Measurements from ENCODE around the gene TRAPPC11. TPM values are rescaled to one million over a fixed set of nuclear protein-coding genes. Genes with fewer than 3 reads are reported as not detected.

TRAPPC11 gene
- total RNA-seq, 1 experiment from 2014 or later = 32.2 TPM

DNA sequence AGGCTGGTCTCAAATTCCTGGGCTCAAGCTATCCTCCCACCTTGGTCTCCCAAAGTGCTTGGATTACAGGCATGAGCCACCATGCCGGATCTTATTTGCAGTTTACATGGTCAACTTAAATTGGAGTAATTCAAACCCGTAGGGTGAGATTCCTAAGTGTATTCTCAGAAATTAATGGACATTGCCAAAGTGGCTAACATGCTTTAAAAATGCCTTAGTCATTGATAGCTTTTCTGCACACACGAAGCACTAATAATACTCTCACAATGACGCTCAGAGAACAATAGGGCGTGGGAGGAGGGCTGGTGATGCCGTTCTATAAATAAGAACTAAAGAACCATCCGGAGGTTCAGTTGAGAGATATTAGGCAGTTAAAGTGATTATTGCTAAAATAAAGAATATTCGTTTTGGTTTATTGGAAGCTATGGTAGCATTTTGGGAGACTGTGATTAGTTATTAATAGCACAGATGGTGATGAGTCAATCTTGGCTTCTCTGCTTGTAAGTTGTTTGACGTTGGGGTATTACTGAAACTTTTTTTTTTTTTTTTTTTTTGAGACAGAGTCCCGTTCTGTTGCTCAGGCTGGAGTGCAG is 79.1 kb downstream of the TRAPPC11 start:
- H4K8ac ChIP-seq (replicated peaks; ENCODE audit: insufficient read length, low read depth, low read length) = no peak overlapping the region
- no peak overlapping the region for H3K14ac ChIP-seq (ENCODE audit: insufficient read depth, low read length)
- H3K18ac ChIP-seq (ENCODE audit: insufficient read length, low read depth, low read length) = no peak overlapping the region
- H3K23me2 ChIP-seq (ENCODE audit: insufficient read length, low read depth, low read length, poor library complexity, severe bottlenecking) = no peaks in the 10 kb centered on the region
- H2BK12ac ChIP-seq (ENCODE audit: insufficient read length, low read depth, low read length) = no peak overlapping the region
- Mint-ChIP-seq H3K27me3 (ENCODE audit: low read depth) (peaks cover 4% of the 10 kb centered on the region), H3K4me3 (no peak overlapping the region), H3K36me3 (ENCODE audit: insufficient read depth in 1 of 3, low read depth in 3 of 3) (no peaks in the 10 kb centered on the region; a peak in 1 of 7 replicates), H3K27ac (no peak overlapping the region; a peak in 1 of 7 replicates), H3K4me1 (no peaks in the 10 kb centered on the region), H3K9me3 (peaks cover 4 to 6% of the 10 kb centered on the region in 2 experiments; a peak in 1 of 5 replicates)
- no peak overlapping the region for H3K4me2 ChIP-seq (ENCODE audit: insufficient read depth, insufficient read length, low read length)
- no peaks in the 10 kb centered on the region for H3K79me1 ChIP-seq (ENCODE audit: insufficient read depth, low read depth, low read length, poor library complexity, severe bottlenecking)
- H3K4ac ChIP-seq (ENCODE audit: low read depth, low read length) = no peak overlapping the region
- H4K20me1 ChIP-seq (ENCODE audit: control insufficient read depth, insufficient read depth, insufficient read length) = no peaks in the 10 kb centered on the region
- no peak overlapping the region for H4K91ac ChIP-seq (ENCODE audit: insufficient read length, low read depth, low read length)
- H2BK5ac ChIP-seq (ENCODE audit: insufficient read length, low read length) = no peak overlapping the region
- no peaks in the 10 kb centered on the region for H3K27me3 ChIP-seq (ENCODE audit: insufficient read depth, low read length)
- no peak overlapping the region for H2BK15ac ChIP-seq (ENCODE audit: low read depth, low read length)
- WGBS (ENCODE audit: extremely low coverage, insufficient read length, low lambda C conversion rate) = 100% methylated on average over 1 of the region's 10 CpGs
- no peak overlapping the region for H3K9ac ChIP-seq (ENCODE audit: extremely low read depth, insufficient read length, low read length)
- no peak overlapping the region for H3T11ph ChIP-seq (ENCODE audit: low read length)
- no peak overlapping the region for H4K5ac ChIP-seq (ENCODE audit: insufficient read length, low read depth, low read length)
- H3K79me2 ChIP-seq (ENCODE audit: insufficient read depth, low read length) = no peaks in the 10 kb centered on the region
- H3K56ac ChIP-seq (ENCODE audit: insufficient read length, low read depth, low read length) = no peak overlapping the region
- H3K4me1 ChIP-seq (ENCODE audit: insufficient read depth, low read length) = no peaks in the 10 kb centered on the region
- no peak overlapping the region for H2AK5ac ChIP-seq (ENCODE audit: insufficient read length, low read length)
- no peak for DNase-seq
- no peaks in the 10 kb centered on the region for H3K9me3 ChIP-seq (ENCODE audit: control insufficient read depth, low read depth, low read length)
- no peak overlapping the region for H2AFZ ChIP-seq (ENCODE audit: low read length)
- no peak overlapping the region for H3K27ac ChIP-seq (ENCODE audit: insufficient read length, low read depth, low read length)
- no peak overlapping the region for H2BK20ac ChIP-seq (ENCODE audit: low read depth, low read length, poor library complexity, severe bottlenecking)
- no peak overlapping the region for H2BK120ac ChIP-seq (ENCODE audit: low read depth, low read length, poor library complexity, severe bottlenecking)
- TF ChIP-seq, protein P1, sequence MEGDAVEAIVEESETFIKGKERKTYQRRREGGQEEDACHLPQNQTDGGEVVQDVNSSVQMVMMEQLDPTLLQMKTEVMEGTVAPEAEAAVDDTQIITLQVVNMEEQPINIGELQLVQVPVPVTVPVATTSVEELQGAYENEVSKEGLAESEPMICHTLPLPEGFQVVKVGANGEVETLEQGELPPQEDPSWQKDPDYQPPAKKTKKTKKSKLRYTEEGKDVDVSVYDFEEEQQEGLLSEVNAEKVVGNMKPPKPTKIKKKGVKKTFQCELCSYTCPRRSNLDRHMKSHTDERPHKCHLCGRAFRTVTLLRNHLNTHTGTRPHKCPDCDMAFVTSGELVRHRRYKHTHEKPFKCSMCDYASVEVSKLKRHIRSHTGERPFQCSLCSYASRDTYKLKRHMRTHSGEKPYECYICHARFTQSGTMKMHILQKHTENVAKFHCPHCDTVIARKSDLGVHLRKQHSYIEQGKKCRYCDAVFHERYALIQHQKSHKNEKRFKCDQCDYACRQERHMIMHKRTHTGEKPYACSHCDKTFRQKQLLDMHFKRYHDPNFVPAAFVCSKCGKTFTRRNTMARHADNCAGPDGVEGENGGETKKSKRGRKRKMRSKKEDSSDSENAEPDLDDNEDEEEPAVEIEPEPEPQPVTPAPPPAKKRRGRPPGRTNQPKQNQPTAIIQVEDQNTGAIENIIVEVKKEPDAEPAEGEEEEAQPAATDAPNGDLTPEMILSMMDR (conservative IDR thresholded peaks at IDR 0.05) = no peak
- H3K23ac ChIP-seq (ENCODE audit: insufficient read length, low read depth, low read length) = no peak overlapping the region

Data from H9 (cell line).